Gastroesophageal sphincter (tissue), 4 donors: Measurements from ENCODE around the gene IRX1. TPM values are rescaled to one million over a fixed set of nuclear protein-coding genes. Genes with fewer than 3 reads are reported as not detected.

Experiments
- ATAC-seq: fragments of 150-250 bp; one replicate; pipeline ENCODE4 v1.9.1; 2016; ENCODE audit warnings: mild to moderate bottlenecking, moderate library complexity
- H3K27ac ChIP-seq, 4 donors: fragments of 200-600 bp; sonication (generic) in 3 of 4; 1 replicate in 3 of 4; 2 replicates in 1 of 4; pipeline ENCODE4 v1.5.1; 2016 to 2019
- H3K27me3 ChIP-seq: fragments of 200-600 bp; sonication (generic); one replicate; pipeline ENCODE4 v1.5.1; 2019
- H3K36me3 ChIP-seq, 2 donors: fragments of 200-600 bp; sonication (generic); one replicate each; pipeline ENCODE4 v1.5.1; 2019; ENCODE audit warnings: control low read depth in 1 of 2
- H3K4me1 ChIP-seq, 3 donors: fragments of 200-600 bp; sonication (generic); 1 replicate in 2 of 3; 2 replicates in 1 of 3; pipeline ENCODE4 v1.5.1; 2016 to 2019; ENCODE audit warnings: control low read depth in 2 of 3
- H3K4me3 ChIP-seq, 2 donors: fragments of 200-600 bp; sonication (generic); one replicate each; pipeline ENCODE4 v1.5.1; 2019; ENCODE audit warnings: mild to moderate bottlenecking in 1 of 2, moderate library complexity in 1 of 2
- H3K9me3 ChIP-seq, 3 donors: fragments of 200-600 bp; sonication (generic); one replicate each; pipeline ENCODE4 v1.5.1; 2017 to 2019; ENCODE audit warnings: control low read depth in 2 of 3
- EP300 ChIP-seq: sonication (generic); formaldehyde crosslinking; IDR thresholded peaks from one replicate; pipeline ENCODE4 v1.6.1; 2017; ENCODE audit warnings: antibody characterized with exemption, mild to moderate bottlenecking
- POLR2A ChIP-seq, 2 donors: fragments of 450-650 bp; IDR thresholded peaks; one replicate each; pipeline ENCODE4 v1.6.1; 2017; ENCODE audit warnings: antibody characterized with exemption in 2 of 2, mild to moderate bottlenecking in 2 of 2, moderate library complexity in 1 of 2
- POLR2AphosphoS5 ChIP-seq: sonication (generic); formaldehyde crosslinking; IDR thresholded peaks from one replicate; pipeline ENCODE4 v1.6.1; 2017; ENCODE audit warnings: antibody characterized with exemption
- WGBS, 2 donors: methylation state at CpG; one replicate each; pipeline ENCODE4 v1.1.5; 2018; ENCODE audit warnings: low coverage in 1 of 2; 5-methylcytosine and 5-hydroxymethylcytosine counted together
- total RNA-seq, 4 donors: library from RNA; depleted of rRNA; stranded (reverse); fragments of >200 nt; gene quantifications; one replicate each; pipeline ENCODE4 v1.1.0, GENCODE V29; 2016
- TF ChIP-seq, protein P1 (sequence below), 4 experiments: fragments of 200-600 bp in 2 of 4; fragments of 450-650 bp in 2 of 4; sonication (generic) in 1 of 4; IDR thresholded peaks; one replicate each; pipeline ENCODE4 v1.5.1; 2017 to 2019; ENCODE audit warnings: antibody characterized with exemption in 4 of 4, mild to moderate bottlenecking in 2 of 4, moderate library complexity in 2 of 4

IRX1 gene
- total RNA-seq, 4 donors from 2014 or later: 0.39 to 2.0 TPM; not detected in 2

DNA sequence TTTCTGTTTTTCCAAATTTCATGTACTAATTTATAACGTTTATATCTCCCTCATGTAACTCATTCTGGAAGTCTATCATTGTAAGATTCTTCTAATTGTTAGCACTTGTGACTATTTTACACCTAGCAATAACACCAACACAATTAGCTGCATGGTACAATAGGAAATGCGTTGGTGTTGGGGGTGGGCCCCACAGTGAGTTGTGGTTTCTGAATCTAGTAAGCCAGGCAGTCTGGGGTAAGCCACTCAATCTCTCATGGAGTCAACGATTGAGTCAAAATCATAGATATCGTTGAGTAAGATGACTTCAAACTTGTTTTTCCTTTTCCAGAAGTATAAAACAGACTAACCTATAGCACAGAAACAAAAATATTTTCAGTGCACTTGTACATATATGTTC is 30.0 kb downstream of the IRX1 start:
- no peak for ATAC-seq
- Histone ChIP-seq H3K36me3 (no peaks in the 10 kb centered on the region), H3K27me3 (peaks cover 25% of the 10 kb centered on the region), H3K4me1 (no peaks in the 10 kb centered on the region), H3K4me3 (no peak overlapping the region), H3K9me3 (no peaks in the 10 kb centered on the region), H3K27ac (no peak overlapping the region)
- TF ChIP-seq POLR2A (IDR thresholded peaks at IDR 0.05): no peak
- TF ChIP-seq POLR2AphosphoS5: no peak
- TF ChIP-seq, protein P1, sequence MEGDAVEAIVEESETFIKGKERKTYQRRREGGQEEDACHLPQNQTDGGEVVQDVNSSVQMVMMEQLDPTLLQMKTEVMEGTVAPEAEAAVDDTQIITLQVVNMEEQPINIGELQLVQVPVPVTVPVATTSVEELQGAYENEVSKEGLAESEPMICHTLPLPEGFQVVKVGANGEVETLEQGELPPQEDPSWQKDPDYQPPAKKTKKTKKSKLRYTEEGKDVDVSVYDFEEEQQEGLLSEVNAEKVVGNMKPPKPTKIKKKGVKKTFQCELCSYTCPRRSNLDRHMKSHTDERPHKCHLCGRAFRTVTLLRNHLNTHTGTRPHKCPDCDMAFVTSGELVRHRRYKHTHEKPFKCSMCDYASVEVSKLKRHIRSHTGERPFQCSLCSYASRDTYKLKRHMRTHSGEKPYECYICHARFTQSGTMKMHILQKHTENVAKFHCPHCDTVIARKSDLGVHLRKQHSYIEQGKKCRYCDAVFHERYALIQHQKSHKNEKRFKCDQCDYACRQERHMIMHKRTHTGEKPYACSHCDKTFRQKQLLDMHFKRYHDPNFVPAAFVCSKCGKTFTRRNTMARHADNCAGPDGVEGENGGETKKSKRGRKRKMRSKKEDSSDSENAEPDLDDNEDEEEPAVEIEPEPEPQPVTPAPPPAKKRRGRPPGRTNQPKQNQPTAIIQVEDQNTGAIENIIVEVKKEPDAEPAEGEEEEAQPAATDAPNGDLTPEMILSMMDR (IDR thresholded peaks at IDR 0.05): no peak
- WGBS, 2 donors: 78 to 84% methylated on average over 3 to 4 of the region's 4 CpGs

DNA sequence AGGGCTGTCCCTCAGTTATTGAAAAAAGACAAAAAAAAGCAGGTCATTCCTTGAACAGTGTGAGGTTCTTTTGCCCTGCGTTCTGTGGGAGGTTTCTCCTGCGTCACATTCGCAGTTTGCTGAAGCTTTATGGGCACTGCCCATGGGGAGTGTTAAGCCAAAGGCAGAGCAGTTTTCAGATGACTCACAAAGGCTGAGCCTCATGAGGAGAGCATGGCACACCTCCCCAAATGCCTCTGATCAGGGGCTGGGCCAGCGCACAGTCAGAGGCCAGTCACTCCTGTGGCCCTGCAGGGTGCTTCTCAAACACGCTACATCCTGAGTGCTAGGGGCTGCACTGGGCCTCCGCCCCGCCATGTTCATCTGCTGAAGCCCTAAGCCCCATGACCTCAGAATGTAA is 38.4 kb downstream of the IRX1 start:
- TF ChIP-seq POLR2A (IDR thresholded peaks at IDR 0.05) (no peak), EP300 (no peak), POLR2AphosphoS5 (no peak)
- TF ChIP-seq, protein P1 (IDR thresholded peaks at IDR 0.05): no peak
- ATAC-seq: no peak
- Histone ChIP-seq H3K4me1 (no peaks in the 10 kb centered on the region), H3K36me3 (no peaks in the 10 kb centered on the region), H3K4me3 (no peak overlapping the region), H3K27ac (no peak overlapping the region), H3K9me3 (peaks cover 0 to 10% (median 0%) of the 10 kb centered on the region in 3 donors), H3K27me3 (peaks cover 18% of the 10 kb centered on the region)
- 80% methylated on average over 1 of the region's 7 CpGs; no CpG with 5 or more reads in 1 of the 2 donors for WGBS, 2 donors

DNA sequence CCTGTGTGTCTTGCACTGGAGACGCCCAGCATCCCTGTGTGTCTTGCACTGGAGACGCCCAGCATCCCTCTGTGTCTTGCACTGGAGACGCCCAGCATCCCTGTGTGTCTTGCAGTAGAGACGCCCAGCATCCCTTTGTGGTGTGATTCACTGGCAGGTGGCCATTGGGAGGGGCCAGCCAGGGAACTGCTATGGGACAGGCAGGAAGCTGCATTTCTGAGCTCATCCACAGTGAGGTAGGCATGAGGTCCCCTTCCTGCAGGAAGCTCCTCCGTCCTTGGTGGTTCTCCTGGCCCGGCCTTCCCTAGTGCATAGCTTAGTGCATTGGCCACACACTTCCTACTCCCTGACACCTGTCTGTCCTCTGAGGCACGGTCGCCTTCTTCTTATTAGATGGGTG is 43.5 kb downstream of the IRX1 start:
- no CpG with 5 or more reads among the region's 8 CpGs for WGBS, 2 donors
- no peaks in the 10 kb centered on the region for H3K4me1 ChIP-seq
- no peaks in the 10 kb centered on the region for H3K36me3 ChIP-seq
- no peak for ATAC-seq
- peaks cover 0 to 8% (median 0%) of the 10 kb centered on the region in 3 donors for H3K9me3 ChIP-seq
- TF ChIP-seq EP300 (no peak), POLR2A (IDR thresholded peaks at IDR 0.05) (no peak), POLR2AphosphoS5 (no peak)
- TF ChIP-seq, protein P1 (IDR thresholded peaks at IDR 0.05): no peak
- H3K27ac ChIP-seq: no peak overlapping the region
- H3K27me3 ChIP-seq: peaks cover 12% of the 10 kb centered on the region
- H3K4me3 ChIP-seq: no peak overlapping the region

DNA sequence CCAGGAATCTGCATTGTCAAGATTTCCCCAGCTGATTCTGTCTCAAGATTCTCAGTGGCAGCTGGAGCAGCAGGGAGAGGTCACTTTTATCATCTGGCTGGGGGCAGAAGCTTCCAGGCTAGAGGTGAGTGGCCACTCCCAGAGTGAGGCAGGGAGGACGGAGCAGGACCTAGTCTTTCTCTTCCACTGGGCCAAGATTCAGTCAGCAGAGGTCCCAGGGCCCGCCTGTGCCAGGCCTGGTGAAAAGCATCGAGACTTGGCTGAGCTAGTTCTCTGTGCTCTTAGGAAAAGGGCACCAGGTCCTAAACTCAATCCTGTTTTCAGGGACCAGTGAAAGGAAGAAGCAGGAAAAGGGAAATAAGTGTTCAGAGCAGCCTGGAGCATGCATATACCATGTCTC is 46.6 kb downstream of the IRX1 start:
- H3K27ac ChIP-seq: no peak overlapping the region
- no peaks in the 10 kb centered on the region for H3K9me3 ChIP-seq
- no peak for ATAC-seq
- WGBS, 2 donors: 41 to 90% methylated on average over 2 of the region's 3 CpGs
- H3K27me3 ChIP-seq: peaks cover 20% of the 10 kb centered on the region
- TF ChIP-seq EP300 (no peak), POLR2A (IDR thresholded peaks at IDR 0.05) (no peak), POLR2AphosphoS5 (no peak)
- TF ChIP-seq, protein P1 (IDR thresholded peaks at IDR 0.05): no peak
- H3K4me3 ChIP-seq: no peak overlapping the region
- H3K4me1 ChIP-seq: no peaks in the 10 kb centered on the region
- no peaks in the 10 kb centered on the region for H3K36me3 ChIP-seq

DNA sequence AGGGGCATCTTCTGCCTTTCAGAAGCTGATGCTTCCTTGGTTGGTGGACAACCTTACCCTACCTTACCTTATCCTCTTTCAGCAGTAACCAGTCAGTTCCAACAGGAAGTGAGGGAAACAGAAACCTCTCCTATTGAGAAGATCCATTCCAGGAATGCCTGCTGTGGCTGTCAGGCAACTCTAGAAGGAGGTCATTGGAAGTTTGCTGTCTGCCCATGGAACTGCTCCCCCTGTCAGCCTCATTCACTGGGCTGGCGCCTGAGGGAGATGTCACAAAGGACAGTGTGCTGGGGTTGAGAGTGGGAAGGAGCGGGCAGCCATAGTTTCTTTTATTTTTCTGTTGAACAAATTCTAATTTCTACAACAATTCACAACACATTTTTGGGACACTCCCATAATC is 54.7 kb downstream of the IRX1 start:
- WGBS, 2 donors: 80 to 81% methylated on average over 2 of the region's 2 CpGs
- Histone ChIP-seq H3K27me3 (peaks cover 25% of the 10 kb centered on the region), H3K36me3 (no peaks in the 10 kb centered on the region), H3K4me3 (no peak overlapping the region), H3K27ac (no peak overlapping the region), H3K9me3 (no peaks in the 10 kb centered on the region), H3K4me1 (no peaks in the 10 kb centered on the region)
- no peak for TF ChIP-seq EP300
- TF ChIP-seq POLR2A (IDR thresholded peaks at IDR 0.05): no peak
- TF ChIP-seq POLR2AphosphoS5: no peak
- TF ChIP-seq, protein P1 (IDR thresholded peaks at IDR 0.05): no peak
- no peak for ATAC-seq
